Endometrial microvascular endothelial cells (primary cell): ENCODE results near the gene FGD5. TPM values are rescaled to one million over a fixed set of nuclear protein-coding genes. Genes with fewer than 3 reads are reported as not detected.

Experiments used
- in situ Hi-C: cut with HindIII; loops from 2 replicates; pipeline ENCODE4 v1.10.0; 2017; ENCODE audit warnings: low sequenced_read_pairs, low pct_unique_long_range_greater_than_20kb; ENCODE audit errors: inconsistent ontology term
- total RNA-seq: library from RNA; depleted of rRNA; stranded (reverse); fragments of >200 nt; gene quantifications from one replicate; pipeline ENCODE4 v1.2.3, GENCODE V29; 2015; ENCODE audit errors: inconsistent ontology term

Gene FGD5
- total RNA-seq, 1 donor from 2014 or later = 57.0 TPM

DNA sequence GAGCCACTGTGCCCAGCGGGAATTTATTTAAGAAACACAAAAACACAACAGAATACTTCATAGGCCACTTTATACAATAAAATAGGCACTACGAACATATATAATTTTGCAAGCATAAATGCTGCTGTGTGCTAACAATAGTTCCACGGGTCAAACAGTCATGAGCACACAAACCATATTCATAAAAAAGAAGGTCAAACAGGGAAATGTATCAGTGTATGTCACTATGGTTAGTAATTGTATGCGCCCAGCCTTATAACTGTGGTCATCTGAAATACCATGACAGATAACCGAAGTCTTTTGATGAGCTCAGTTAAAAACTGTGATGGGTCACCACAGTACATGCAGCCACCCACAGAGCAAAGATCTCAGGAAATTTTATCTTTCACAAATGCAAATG lies 90.5 kb downstream of the FGD5 start:
- in situ Hi-C loops = no loop called here

GRCh38 chr3:14911651-14912050 lies 92.9 kb downstream of the FGD5 start:
- in situ Hi-C loops = no loop called here

- in situ Hi-C loops = no loop called here
Observed at GRCh38 chr3:14913071-14913925, 94.5 kb downstream of the FGD5 start.

GRCh38 chr3:14913926-14914778 lies 95.4 kb downstream of the FGD5 start:
- in situ Hi-C loops = no loop called here

DNA sequence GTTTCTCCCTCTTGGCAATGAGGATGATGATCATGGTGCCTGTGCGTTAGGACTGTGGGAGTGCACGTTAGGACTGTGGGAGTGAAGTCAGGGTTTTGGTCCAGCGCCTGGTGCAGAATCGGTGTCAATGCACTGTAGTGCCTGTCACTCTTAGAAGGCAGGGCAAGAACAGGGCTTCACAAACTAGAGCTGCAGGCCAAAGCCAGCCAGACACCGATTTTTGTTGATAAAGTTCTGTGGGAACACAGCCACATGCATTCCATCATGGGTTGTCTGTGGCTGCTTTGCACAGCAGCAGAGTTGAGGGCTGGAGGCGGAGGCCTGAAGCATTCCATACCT lies 96.0 kb downstream of the FGD5 start:
- in situ Hi-C loops = no loop called here

- in situ Hi-C loops = no loop called here
Observed at GRCh38 chr3:14915636-14916222, 97.0 kb downstream of the FGD5 start.

DNA sequence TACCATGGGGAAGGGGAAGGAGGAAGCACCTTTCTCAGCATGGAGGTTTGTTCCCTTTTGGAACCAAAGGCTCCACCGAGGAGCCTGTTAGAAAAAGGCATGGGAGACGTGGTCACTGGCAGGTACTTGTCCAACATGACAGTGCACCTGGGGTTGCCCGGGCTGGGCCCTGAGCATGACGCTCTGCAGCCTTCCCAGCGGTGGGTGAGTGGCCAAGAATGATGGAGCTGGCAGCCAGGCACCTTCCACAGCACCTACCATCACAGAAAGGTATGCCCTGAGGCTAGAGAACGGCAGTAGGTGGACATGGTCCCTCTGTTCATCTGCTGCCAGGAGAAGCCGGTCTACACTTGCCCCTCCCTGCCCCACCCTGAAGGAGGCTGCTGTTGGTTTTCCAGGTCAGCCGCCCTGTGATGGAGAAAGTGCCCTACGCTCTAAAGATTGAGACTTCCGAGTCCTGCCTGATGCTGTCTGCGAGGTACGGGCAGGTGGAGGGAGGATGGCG lies 99.6 kb downstream of the FGD5 start:
- in situ Hi-C loops = no loop called here

- in situ Hi-C loops = loop anchor here (10.0 kb wide), 1 partner anchor 96 kb away; no protein-coding TSS in a partner anchor
Observed at GRCh38 chr3:14920536-14920935, 101.8 kb downstream of the FGD5 start.

- in situ Hi-C loops = loop anchor here (10.0 kb wide), 1 partner anchor 96 kb away; no protein-coding TSS in a partner anchor
Observed at GRCh38 chr3:14921034-14921616, 102.4 kb downstream of the FGD5 start.

GRCh38 chr3:14921811-14922705 lies 103.3 kb downstream of the FGD5 start:
- in situ Hi-C loops = loop anchor here (10.0 kb wide), 1 partner anchor 97 kb away; no protein-coding TSS in a partner anchor

- in situ Hi-C loops = loop anchor here (10.0 kb wide), 1 partner anchor 98 kb away; no protein-coding TSS in a partner anchor
Observed at GRCh38 chr3:14922863-14923262, 104.1 kb downstream of the FGD5 start.

GRCh38 chr3:14923476-14923875 lies 104.7 kb downstream of the FGD5 start:
- in situ Hi-C loops = loop anchor here (10.0 kb wide), 1 partner anchor 99 kb away; no protein-coding TSS in a partner anchor

GRCh38 chr3:14925729-14926591 lies 107.2 kb downstream of the FGD5 start:
- in situ Hi-C loops = loop anchor here (10.0 to 25.0 kb wide), 2 partner anchors 101 to 264 kb away; partner anchors contain the start of gene CCDC174

DNA sequence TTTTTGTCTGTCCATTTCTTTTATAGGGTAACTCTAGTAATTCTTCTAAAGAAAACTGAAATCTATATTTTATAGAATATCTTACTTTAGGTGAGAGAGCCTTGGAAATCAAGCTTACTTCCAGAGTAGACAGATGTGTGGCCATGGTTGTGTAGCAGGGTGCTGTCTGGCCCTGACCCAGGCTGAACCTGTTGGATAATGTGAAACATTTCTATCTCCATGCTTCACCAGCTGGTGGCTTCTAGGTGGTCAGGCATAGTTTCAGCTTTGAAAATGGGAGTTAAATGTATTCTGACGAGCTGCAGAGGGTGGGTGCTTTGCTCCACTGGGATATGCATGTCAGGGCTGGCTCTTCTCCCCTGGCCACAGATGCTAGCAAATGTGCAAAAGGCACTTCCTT lies 107.8 kb downstream of the FGD5 start:
- in situ Hi-C loops = loop anchor here (10.0 to 25.0 kb wide), 2 partner anchors 102 to 264 kb away; partner anchors contain the start of gene CCDC174

GRCh38 chr3:14927308-14927707 lies 108.5 kb downstream of the FGD5 start:
- in situ Hi-C loops = loop anchor here (10.0 to 25.0 kb wide), 2 partner anchors 103 to 265 kb away; partner anchors contain the start of gene CCDC174

- in situ Hi-C loops = loop anchor here (10.0 to 25.0 kb wide), 2 partner anchors 105 to 267 kb away; partner anchors contain the start of gene CCDC174
Observed at GRCh38 chr3:14929310-14930074, 110.7 kb downstream of the FGD5 start.
